HG03521 (cell line): ENCODE measurements around the gene MAP2K7.
A peak's percentile ranks its signal among the peaks of the same experiment; 100 is the strongest.
"Not testable (repeated sequence)": the region's sequence is repeated elsewhere in the genome, so short reads cannot be mapped to it uniquely, and the experiment has no call there.

Experiments used
- ATAC-seq: cut with Tn5 transposase; IDR thresholded peaks from one replicate; pipeline ENCODE4 v1.9.1; 2021; ENCODE audit warnings: mild to moderate bottlenecking, moderate library complexity; ENCODE audit not compliant: unreplicated experiment

Gene MAP2K7

GRCh38 chr19:7928741-7929701 is 25.3 kb downstream of the MAP2K7 start:
- no peak for ATAC-seq

GRCh38 chr19:7930030-7930429 is 26.4 kb downstream of the MAP2K7 start:
- not testable (repeated sequence) for ATAC-seq

- ATAC-seq: no peak
These were observed 27.1 kb downstream of the MAP2K7 start for GRCh38 chr19:7930765-7931164.

GRCh38 chr19:7931221-7932061 is 27.8 kb downstream of the MAP2K7 start:
- no peak for ATAC-seq

GRCh38 chr19:7932276-7932929 is 28.7 kb downstream of the MAP2K7 start:
- ATAC-seq: no peak

DNA sequence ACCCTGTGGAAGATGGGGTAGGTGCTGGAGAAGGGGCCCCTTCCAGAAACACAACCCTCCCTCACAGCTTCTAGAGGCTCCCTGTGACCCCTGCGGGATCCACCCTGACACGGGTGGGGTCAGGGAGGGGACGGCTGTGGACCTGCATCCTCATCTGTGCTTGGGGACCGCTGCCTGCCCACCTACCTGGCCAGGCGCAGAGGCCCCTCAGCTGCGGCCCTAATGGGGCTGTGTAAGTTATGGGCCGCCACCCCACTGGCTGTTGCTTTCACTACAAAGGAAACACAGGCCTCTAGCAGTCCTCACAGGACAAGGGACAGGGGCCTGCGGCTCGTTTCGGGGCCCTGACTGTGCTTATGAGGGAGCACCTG is 29.2 kb downstream of the MAP2K7 start:
- no peak for ATAC-seq

GRCh38 chr19:7933411-7933810 is 29.7 kb downstream of the MAP2K7 start:
- ATAC-seq: no peak

DNA sequence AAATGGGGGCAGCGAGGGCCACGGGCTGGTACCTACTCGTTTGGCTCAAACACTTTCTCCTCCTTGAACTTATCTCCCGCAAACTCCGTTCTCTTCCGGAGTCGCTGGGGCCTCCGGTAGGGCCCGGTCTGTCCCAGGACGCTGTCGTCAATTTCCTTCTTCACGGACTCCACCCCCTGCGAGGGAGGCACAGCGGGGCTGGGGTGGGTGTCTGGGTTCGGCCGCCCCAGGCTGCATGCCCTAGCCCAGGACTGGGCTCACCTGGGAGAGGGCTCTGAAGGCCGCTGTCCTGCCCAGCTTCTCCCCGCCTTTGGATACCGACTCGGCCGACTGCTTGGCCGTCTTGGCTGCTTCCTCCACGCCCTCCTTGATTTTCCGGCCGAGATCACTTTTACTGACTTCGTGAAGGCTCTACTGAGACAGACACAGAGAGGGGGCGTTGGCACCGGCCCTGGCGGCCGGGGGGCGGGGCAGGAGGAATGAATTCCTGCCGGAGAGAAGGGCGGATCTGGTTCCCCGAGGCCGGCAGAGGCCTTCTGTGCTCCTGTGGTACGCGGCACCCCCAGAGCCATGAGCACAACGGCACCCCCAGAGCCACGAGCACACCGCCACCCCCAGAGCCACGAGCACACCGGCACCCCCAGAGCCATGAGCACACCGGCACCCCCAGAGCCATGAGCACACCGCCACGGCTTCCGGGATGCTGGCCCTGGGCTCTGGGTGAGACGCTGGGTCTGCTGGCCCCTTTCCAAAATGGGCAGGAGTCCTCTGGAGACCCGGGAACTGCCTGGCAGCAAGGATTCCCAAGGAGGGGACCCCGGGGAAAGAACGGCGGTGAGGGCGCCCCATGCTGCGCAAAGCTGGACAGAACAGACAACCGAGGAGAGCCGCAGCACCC is 30.4 kb downstream of the MAP2K7 start:
- ATAC-seq: no peak

GRCh38 chr19:7934766-7935165 is 31.1 kb downstream of the MAP2K7 start:
- no peak for ATAC-seq

DNA sequence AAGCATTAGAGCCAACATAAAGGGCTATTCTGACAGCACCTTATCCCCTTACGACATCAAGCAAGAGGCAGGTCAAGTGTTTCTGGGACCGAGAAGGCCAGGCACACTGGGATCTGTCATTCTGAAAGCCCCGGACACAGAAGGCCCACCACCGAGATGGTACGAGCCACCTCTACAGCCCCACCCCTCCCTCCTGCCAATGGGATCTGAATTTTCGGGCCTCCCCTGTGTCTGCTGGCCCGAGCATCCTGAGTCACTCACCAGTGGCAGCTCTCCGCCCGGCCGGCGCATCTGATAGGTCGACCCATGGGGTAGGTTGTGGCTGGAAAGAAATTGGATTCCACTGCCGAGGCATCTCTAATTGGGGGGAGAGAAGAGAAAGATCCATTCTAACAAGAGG is 37.2 kb downstream of the MAP2K7 start:
- no peak for ATAC-seq

DNA sequence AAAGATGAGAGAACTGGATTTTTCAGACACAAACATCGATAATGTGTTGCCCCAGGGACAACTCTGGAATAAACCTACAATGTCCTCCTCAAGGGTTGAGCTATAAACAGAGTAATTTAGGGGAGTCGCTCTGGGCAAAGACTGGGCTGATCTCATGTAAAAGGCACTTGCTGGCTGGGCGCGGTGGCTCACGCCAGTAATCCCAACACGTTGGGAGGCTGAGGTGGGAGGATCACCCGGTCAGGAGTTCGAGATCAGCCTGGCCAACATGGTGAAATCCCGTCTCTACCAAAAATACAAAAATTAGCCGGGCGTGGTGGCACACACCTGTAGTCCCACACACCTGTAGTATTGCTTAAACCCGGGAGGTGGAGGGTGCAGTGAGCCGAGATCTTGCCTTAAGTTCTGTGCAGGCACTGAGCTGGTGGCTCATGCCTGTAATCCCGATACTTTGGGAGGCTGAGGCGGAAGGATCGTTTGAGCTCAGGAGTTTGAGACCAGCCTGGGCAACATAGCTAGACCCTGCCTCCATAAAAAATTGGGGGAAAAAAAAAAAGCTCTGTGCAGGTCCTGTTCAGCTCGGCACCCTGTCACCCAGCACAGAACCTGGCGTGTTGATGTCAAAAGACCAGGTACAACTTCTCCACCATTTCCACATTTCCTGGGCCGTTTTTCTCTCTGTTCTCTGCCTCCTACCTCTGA is 38.4 kb downstream of the MAP2K7 start:
- ATAC-seq: no peak

GRCh38 chr19:7942981-7943443 is 39.3 kb downstream of the MAP2K7 start:
- ATAC-seq: no peak

DNA sequence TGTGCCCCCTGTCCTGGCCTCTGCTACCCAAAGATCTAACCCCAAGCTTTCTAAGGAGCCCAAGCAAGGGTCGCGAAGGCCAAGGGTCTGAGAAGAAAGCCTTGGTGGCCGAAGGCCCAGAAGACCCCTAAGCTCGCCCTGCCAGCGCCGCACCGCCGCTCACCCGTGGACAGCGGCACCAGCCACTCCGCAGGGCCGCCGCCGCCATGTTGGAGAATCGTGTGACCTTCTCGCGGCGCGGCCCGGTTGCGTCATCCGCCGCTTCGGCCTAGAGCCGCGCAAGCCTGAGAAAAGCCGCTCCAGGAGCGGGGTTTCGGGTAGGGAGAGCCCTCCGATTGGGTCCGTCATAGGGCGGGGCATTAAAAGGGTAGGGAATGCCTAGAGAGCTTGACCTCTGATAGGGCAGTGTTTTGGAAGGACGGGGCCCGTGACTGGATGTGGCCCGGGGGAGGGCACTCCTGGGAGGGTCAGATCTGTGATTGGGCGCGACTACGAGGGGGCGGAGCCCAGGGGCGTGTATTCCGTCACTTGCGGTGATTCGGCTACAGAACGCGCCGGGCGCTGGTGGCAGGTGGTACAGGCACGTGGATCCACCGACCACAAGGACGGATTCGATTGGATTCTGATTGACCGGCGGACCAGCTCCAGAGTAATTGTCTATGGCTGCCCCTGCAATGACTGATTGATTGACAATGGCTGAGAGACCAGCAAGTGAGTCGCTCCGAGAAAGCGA is 39.9 kb downstream of the MAP2K7 start, which contains the start of gene TIMM44:
TIMM44 (minus strand) TSS at position 223 of the 733 bp plus-strand sequence; CDS start at position 208, 15 bp downstream.
- ATAC-seq: peak; percentile 94

DNA sequence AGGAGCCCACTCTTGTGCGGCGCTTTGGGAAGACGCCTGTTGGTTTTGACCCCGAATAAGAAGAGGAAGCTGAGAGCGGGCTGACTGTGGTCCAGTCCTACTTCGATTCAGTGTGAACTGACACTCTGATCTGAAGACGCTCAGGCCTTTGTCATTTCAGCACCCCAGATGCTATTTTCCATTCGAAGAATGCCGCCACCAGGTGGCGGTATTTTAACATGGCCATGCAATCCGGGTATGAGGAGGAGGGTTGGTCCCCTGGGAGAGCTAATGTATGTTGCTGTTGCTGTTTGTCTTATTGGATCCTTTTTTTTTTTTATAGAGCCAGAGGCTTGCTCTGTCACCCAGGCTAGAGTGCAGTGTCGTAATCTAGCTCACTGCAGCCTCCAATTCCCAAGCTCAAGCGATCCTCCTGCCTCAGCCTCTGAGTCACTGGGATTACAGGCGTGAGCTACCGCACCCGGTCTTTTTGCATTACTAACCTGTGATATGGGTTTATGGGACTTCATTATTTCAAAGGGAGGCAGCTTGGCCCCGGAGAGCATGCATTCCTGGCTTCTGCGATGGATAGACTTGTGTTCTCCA is 40.6 kb downstream of the MAP2K7 start:
- peak; percentile 11 for ATAC-seq

- ATAC-seq: no peak
These were observed 44.3 kb downstream of the MAP2K7 start for GRCh38 chr19:7947939-7948338.

- ATAC-seq: no peak
These were observed 49.4 kb downstream of the MAP2K7 start for GRCh38 chr19:7953060-7953459.

DNA sequence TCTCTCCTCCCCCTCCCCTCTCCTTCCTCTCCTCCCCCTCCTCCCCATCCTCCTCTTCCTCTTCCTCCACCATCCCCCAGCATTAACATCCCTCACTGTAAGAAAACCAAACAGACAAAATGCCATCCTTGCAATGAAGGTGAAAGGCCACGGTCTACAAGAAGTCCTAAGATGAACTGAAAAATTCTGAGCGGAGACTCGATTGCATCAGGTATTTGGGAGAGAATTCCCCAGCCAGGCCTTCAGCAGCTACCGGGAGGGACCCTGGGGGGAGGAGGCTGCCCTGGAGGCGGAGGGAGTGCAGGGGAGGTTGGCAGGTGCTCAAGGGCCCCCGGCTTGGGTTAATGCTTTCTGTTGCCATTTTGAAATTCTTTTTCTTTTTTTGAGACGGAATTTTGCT is 49.9 kb downstream of the MAP2K7 start:
- ATAC-seq: no peak

DNA sequence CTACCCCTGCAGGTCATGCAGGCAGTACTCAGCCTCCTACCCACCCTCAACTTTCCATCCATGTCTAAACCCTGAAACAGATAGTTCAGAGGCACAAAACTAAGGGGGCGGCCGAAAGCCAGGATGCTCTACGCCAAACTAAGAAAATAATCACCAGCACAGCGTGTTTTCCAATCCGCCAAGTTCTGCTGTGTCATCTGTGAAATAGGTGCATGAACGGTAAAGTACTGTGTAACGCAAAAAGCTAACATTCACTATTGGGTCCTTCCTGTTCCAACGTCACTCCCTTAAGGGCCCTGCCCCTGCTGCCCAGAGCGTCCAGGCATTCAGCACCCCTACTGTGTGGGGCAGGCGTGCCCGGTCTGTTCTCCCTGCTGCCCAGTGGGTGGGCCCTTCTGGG is 52.0 kb downstream of the MAP2K7 start:
- ATAC-seq: no peak
